ENCODE measurements around the gene ELN.

The ELN gene

GRCh38 chr7:74025730-74026129 is 2.2 kb upstream of the ELN start:
- DNase-seq, result no peak

DNA sequence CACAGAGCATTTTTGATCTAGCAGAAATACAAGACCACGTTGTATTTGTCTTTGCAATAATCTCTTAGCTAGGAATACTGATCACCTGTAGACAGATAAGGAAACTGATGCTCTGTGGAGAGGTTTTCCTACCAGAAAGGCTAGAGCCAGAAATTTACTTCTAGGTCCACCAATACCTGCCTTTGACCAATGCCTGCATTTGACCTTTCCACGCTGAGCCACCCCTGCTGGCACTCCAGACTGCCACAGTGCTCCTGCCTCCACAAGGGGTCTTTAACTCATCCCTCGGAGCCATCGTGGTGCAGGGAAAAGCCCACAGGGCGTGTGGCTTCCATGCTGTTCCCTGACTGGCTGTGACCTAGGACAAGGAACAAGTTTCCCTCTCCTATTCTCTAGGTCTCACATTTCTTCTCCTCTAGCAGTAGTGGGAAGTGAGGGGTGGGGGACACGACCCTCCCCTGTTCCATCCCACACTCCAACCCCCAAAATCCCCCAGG is 1.5 kb upstream of the ELN start:
- DNase-seq, result no peak

GRCh38 chr7:74026903-74027682 is 880 bp upstream of the ELN start:
- DNase-seq, result peak; percentile 69

DNA sequence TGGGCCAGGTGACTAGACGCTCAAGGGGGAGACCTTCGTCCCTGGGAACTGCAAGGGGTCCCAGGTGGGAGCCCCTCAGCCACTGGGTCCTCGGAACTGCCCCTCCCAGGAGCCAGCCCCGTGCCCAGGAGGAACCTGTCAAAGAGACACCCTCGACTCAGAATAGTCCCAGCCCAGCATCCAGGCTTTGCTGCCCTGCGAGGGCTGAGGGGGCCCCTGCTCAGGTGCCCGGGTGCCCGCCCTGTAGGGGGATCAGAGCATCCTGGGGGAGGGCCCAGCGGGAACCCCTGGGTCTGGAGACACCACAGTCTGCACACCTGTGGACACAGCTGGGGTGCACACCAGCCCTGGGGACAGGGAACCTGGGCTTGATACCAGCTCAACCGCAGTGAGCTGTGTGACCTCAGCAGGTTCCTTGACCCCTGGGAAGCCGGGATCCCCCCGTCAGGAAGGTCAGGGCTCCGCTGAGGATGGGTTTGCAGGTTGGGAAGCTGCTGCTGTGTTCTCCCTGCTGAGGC is 407 bp downstream of the ELN start:
- no peak for DNase-seq

GRCh38 chr7:74029089-74029785 is 1.3 kb downstream of the ELN start:
- no peak for DNase-seq

- DNase-seq, result no peak
Measured at GRCh38 chr7:74029991-74030415, 2.0 kb downstream of the ELN start.

DNA sequence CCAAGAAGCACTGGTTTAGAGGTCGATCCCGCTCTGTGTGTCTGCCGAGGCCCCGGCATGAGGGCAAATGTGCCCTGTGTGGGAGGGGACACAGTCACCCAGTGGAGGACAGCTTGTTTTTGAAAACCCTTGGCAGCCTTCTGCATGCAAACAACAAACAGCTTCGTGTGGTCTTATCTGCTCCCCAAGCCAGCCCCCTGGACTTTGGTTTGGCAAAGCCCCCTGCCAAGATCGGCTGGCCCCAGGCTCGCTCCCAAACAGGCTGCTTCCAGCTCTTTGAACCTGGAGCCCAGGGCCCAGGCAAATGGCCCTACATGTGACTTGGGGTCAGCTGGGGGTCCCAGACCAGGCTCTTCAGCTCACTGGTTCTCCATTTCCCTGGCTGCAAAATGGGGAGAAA is 2.9 kb downstream of the ELN start:
- no peak for DNase-seq

DNA sequence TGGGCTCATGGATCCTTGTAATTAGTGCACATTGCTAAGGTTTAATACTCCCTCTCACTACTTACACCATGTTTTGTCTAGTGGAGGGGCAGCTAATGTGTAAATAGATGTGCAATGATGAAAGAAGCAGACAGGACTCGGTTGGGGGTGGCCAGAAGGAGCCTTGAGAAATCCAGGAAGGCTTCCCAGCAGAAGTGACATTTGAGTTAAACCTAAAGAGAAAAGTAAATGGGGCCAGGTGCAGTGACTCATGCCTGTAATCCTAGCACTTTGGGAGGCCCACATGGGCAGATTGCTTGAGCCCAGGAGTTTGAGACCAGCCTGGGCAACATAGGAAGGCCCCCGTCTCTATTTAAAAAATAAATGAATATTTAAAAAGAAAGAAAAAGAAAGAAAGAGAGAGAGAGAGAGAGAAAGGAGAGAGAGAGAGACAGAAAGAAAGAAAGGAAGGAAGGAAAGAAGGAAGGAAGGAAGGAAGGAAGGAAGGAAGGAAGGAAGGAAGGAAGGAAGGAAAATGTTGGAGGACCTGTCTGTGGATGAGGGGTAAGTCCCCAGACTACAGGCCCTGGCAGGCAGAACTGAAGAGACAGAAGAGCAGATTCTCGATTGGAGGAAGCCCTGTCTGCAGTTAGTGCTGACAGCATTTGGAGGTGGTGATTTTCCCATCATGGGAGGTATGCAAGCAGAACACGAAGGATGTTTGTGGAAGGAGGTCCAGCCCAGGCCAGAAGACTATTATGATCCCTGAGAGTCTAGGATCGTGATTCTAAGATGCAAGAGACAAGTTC is 3.6 kb downstream of the ELN start:
- DNase-seq, result no peak

- peak; percentile 88 for DNase-seq
Measured at GRCh38 chr7:74032191-74032490, 4.2 kb downstream of the ELN start.

DNA sequence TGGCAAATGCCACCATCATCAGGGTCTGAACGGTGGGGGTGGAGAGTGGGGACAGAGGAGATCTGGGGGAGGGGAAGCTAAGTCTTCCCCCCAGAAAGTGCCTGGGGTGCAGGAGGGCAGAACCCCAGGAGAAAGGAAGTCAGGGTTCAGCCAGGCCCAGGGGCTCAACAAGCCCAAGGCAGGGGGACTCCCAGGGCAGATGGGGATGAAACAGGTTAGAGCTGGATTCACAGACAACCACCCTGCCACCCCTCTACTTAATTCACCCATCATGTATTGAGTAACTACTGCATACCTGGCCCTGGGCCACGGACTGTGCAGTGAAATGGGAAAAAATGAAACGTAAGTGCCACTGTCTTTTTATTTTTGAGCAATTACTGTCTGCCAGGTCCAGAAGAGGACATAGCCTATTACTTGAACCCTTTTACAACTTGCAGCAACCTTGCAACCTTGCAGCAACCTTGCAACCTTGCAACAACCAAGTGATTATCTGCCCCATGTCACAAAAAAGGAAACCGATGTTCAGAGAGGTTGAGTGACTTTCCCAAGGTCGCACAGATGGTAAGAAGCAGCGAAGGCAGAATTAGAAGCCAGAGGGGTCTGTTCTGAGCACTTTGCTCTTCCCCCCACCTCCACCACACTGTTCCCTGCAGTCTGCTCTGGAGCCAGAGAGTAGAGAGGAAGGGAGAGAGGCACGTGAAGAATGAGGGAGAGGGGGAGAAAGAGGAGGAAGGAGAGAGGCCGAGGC is 4.8 kb downstream of the ELN start:
- DNase-seq, result no peak

GRCh38 chr7:74033372-74034311 is 5.7 kb downstream of the ELN start:
- DNase-seq, result peak; percentile 27

DNA sequence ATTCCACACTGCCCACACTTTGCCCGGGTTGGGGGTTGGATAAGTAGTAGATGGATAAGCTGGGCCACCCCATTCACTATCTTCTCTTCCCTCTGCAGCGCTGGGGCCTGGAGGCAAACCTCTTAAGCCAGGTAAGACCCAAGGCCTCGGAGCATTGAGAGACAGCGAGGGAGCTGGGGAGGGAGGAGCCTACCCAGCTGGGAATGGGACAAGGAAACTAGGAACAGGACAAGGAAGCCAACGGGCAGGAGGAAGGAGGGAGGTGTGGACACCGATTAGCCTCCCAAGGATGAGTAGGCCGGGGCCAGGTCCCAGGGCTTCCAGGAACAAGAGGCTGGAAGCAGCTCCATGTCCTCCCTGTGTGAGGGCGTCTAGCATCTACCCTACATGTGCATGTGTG is 9.6 kb downstream of the ELN start:
- DNase-seq, result no peak

GRCh38 chr7:74038194-74038961 is 10.4 kb downstream of the ELN start:
- DNase-seq, result no peak

DNA sequence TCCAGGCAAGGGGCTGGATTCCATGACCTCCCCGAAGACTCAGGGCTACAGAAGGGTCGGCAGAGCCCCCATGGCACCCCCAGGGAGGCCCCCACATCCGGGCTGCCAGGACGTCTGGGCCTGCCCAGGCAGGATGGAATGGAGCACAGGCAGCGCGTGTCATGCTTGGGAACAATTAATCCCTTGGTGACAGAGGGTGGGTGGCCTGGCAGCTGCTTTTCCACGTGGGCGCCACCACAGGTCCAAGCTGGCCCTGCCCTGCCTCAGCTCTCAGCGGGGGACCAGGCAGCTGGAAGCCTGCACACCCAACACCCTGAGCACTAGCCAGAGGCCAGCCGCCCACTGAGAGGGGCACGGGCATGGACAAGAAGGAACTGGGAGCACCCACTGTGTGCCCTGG is 11.4 kb downstream of the ELN start:
- no peak for DNase-seq

- DNase-seq, result peak; percentile 35
Measured at GRCh38 chr7:74040101-74040790, 12.3 kb downstream of the ELN start.

DNA sequence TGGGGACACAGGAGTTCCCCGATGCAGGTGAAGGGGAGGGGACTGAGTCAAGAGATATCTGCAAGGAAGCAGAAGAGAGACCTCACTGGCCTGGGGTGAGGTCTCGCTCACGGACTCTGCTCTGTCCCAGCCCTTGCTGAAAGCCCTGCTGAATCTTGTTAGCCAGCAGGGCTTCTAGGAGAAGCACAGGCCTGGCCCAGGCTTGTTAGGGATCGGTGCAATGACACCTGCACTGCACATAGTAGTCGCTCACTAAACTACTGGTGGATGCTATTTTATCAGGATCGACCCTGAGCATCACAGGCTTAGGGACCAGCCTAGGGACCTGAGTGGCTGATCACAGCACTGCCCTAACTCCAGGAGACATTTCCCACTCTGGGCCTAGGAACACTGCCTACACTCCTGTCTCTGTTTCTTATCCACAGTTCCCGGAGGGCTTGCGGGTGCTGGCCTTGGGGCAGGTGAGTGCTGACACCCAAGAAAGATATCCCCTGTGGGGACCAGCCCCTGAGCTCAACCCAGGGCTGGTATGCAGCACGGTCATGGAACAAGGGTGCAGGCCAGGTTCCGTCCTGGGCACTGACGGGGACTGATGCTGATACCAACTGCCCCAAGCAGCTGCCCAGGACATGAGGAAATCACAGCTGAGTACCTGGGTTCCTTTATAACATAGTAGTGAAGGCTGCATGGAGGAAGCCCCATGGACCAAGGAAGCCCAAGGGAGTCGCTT is 13.0 kb downstream of the ELN start:
- DNase-seq, result no peak

DNA sequence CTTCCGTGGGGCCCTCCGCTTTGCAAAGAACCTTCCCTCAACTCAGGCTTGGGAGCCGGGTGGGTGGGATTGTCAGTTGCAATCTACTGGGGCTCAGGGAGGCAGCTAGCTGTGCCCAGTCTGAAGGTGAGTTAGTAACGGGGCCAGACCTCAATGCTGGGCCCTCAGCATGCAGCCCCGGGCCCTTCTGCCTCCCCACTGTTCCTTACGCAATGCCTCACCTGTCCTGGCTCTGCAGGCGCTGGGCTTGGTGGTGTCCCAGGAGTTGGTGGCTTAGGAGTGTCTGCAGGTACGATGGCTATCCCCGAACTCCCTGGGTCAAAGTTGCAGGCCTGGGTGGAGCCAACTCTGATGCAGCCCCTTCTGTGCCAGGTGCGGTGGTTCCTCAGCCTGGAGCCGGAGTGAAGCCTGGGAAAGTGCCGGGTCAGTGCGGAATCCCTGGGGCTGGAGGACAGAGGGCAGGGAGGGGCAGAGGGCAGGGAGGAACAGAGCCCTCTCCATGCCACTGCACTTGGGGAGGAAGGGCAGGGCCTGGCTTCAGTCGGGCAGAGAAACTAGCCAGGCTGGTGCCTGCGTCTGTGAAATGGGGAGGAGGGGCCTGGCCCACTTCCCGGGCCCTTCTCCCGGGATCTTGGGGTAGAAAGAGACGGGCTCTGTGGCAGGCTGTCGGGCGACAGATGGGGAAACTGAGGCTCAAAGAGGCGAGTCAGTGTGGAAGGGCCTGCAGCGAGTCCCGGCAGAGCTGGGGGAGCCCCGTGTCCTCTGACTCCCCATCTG is 15.0 kb downstream of the ELN start:
- DNase-seq, result no peak

- peak; percentile 75 for DNase-seq
Measured at GRCh38 chr7:74043523-74043951, 15.6 kb downstream of the ELN start.
